SU-DHL-6 (cell line): ENCODE measurements around the gene HEMK1.

ENCODE experiments used
- CTCF ChIP-seq: fragments of 200-600 bp; sonication (generic); IDR thresholded peaks from one replicate; pipeline ENCODE4 v1.5.1; 2017; ENCODE audit warnings: antibody characterized with exemption, mild to moderate bottlenecking, low read length, moderate library complexity; ENCODE audit not compliant: insufficient read depth, poor library complexity, severe bottlenecking
- EZH2phosphoT487 ChIP-seq: fragments of 200-600 bp; sonication (generic), shearing (Covaris generic); conservative IDR thresholded peaks from 2 replicates; pipeline ENCODE4 v1.6.1; 2018; ENCODE audit warnings: mild to moderate bottlenecking, antibody characterized with exemption, low read length, moderate library complexity, mixed read lengths

DNA sequence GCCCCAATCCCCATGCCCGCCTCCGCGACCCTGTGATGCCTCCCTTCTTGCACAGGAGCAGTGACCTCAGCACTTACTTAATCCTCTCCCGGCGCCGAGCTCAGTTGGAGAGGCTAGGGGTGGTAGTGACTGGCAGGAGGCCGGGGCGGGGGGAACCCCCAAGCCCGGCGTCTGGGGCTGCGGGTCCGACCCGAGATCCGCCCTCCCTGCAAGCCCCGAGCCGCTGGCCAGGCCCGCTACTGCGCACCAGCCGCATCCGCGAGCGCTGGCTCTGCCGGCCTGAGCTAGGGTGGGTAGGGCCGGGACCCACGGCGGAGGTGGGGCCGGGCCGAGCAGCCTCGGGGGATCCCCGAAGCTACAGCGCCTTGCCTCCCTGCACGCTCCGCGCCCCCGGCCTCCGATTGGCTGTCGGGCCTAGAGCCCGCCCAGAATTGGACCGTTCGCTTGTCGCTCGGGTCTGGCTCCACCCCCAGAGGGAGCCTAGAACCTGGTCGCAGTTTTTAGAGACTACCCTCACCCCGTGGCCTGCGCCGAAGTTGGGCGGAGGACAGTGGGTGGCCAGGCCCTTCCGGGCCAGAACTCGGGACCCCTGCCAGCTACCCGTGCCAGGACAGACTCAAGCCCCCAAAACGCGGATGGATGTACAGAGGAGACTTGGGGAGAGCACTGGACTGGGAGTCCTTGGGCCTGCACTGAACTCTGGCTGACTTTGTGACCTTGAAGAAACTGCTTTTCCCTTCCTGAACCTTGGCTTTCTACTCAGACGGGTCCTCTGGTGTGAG is 1.7 kb upstream of the HEMK1 start, which contains the start of gene C3orf18:
- TF ChIP-seq CTCF (no peak), EZH2phosphoT487 (no peak)
